Tibial artery (tissue), 4 donors: ENCODE results near the gene CDK5.
"Not testable (repeated sequence)": the region's sequence is repeated elsewhere in the genome, so short reads cannot be mapped to it uniquely, and the experiment has no call there.

Source experiments
- DNase-seq, 2 donors: peaks; one replicate each; pipeline ENCODE4 v3.0.0-alpha.2; 2019
- H3K27ac ChIP-seq, 2 donors: fragments of 200-600 bp; sonication (generic) in 1 of 2; 1 replicate in 1 of 2; 2 replicates in 1 of 2; pipeline ENCODE4 v1.5.1; 2018 to 2019; ENCODE audit warnings: mild to moderate bottlenecking in 1 of 2
- H3K27me3 ChIP-seq, 2 donors: fragments of 200-600 bp; sonication (generic) in 1 of 2; one replicate each; pipeline versions ENCODE4 v1.5.1 to v1.6.0; 2016 to 2019
- H3K36me3 ChIP-seq, 3 donors: fragments of 200-600 bp; sonication (generic) in 2 of 3; one replicate each; pipeline ENCODE4 v1.5.1; 2016 to 2019; ENCODE audit warnings: mild to moderate bottlenecking in 2 of 3
- H3K4me1 ChIP-seq, 4 donors: fragments of 200-600 bp; sonication (generic) in 2 of 4; 1 replicate in 3 of 4; 2 replicates in 1 of 4; pipeline ENCODE4 v1.5.1; 2016 to 2019
- H3K4me3 ChIP-seq, 2 donors: fragments of 200-600 bp; sonication (generic) in 1 of 2; 1 replicate in 1 of 2; 2 replicates in 1 of 2; pipeline ENCODE4 v1.5.1; 2018 to 2019; ENCODE audit warnings: mild to moderate bottlenecking in 2 of 2
- H3K9me3 ChIP-seq, 3 donors: fragments of 200-600 bp; sonication (generic) in 1 of 3; one replicate each; pipeline ENCODE4 v1.5.1; 2016 to 2019
- CTCF ChIP-seq, 2 experiments: fragments of 200-600 bp in 1 of 2; fragments of 450-650 bp in 1 of 2; IDR thresholded peaks; one replicate each; pipeline ENCODE4 v1.5.1; 2017 to 2019; ENCODE audit warnings: antibody characterized with exemption in 2 of 2, mild to moderate bottlenecking in 1 of 2, moderate library complexity in 1 of 2
- intact Hi-C: fragments of 100-400 bp; cut with DNase I; formaldehyde crosslinking; loops from one replicate; pipeline ENCODE4 v1.15.0; 2023; ENCODE audit warnings: low total_unique reads

CDK5 gene

GRCh38 chr7:151012031-151012692 is 45.5 kb downstream of the CDK5 start:
- TF ChIP-seq CTCF (IDR thresholded peaks at IDR 0.05): no peak
- no peak overlapping the region for H3K4me3 ChIP-seq
- peaks cover 0 to 29% (median 14%) of the 10 kb centered on the region in 4 donors for H3K4me1 ChIP-seq
- DNase-seq: no peak
- intact Hi-C loops: loop anchor here (10.0 kb wide), 1 partner anchor 103 kb away; no protein-coding TSS in a partner anchor
- no peak overlapping the region for H3K27ac ChIP-seq
- H3K36me3 ChIP-seq: no peaks in the 10 kb centered on the region
- peaks cover 0 to 94% of the 10 kb centered on the region in 2 donors for H3K27me3 ChIP-seq
- no peaks in the 10 kb centered on the region for H3K9me3 ChIP-seq

- not testable (repeated sequence) for H3K4me3 ChIP-seq, DNase-seq, H3K9me3 ChIP-seq, H3K27ac ChIP-seq, H3K36me3 ChIP-seq
- H3K4me1 ChIP-seq: peaks cover 0 to 29% (median 14%) of the 10 kb centered on the region in 4 donors
- intact Hi-C loops: loop anchor here (10.0 kb wide), 1 partner anchor 103 kb away; no protein-coding TSS in a partner anchor
- peaks cover 0 to 92% of the 10 kb centered on the region in 2 donors for H3K27me3 ChIP-seq
These were observed 46.1 kb downstream of the CDK5 start for GRCh38 chr7:151011616-151012015.

GRCh38 chr7:151011097-151011409 is 46.6 kb downstream of the CDK5 start:
- no peak for DNase-seq
- no peak overlapping the region for H3K4me3 ChIP-seq
- no peaks in the 10 kb centered on the region for H3K36me3 ChIP-seq
- H3K4me1 ChIP-seq: peaks cover 0 to 29% (median 14%) of the 10 kb centered on the region in 4 donors
- intact Hi-C loops: loop anchor here (10.0 kb wide), 1 partner anchor 104 kb away; no protein-coding TSS in a partner anchor
- peaks cover 0 to 87% of the 10 kb centered on the region in 2 donors for H3K27me3 ChIP-seq
- H3K27ac ChIP-seq: no peak overlapping the region
- H3K9me3 ChIP-seq: no peaks in the 10 kb centered on the region
- no peak for TF ChIP-seq CTCF (IDR thresholded peaks at IDR 0.05)

- Histone ChIP-seq H3K27ac (no peak overlapping the region), H3K27me3 (peaks cover 0 to 81% of the 10 kb centered on the region in 2 donors), H3K9me3 (no peaks in the 10 kb centered on the region), H3K4me3 (no peak overlapping the region), H3K36me3 (no peaks in the 10 kb centered on the region), H3K4me1 (peaks cover 0 to 29% (median 14%) of the 10 kb centered on the region in 4 donors)
- no peak for DNase-seq
- no peak for TF ChIP-seq CTCF (IDR thresholded peaks at IDR 0.05)
- intact Hi-C loops: loop anchor here (10.0 kb wide), 1 partner anchor 104 kb away; no protein-coding TSS in a partner anchor
These were observed 47.2 kb downstream of the CDK5 start for GRCh38 chr7:151010307-151011096.

GRCh38 chr7:151010037-151010306 is 47.7 kb downstream of the CDK5 start:
- TF ChIP-seq CTCF (IDR thresholded peaks at IDR 0.05): no peak
- Histone ChIP-seq H3K4me3 (no peak overlapping the region), H3K36me3 (no peaks in the 10 kb centered on the region), H3K4me1 (peaks cover 0 to 29% (median 14%) of the 10 kb centered on the region in 4 donors), H3K27me3 (peaks cover 0 to 76% of the 10 kb centered on the region in 2 donors), H3K9me3 (no peaks in the 10 kb centered on the region), H3K27ac (no peak overlapping the region)
- no peak for DNase-seq
- intact Hi-C loops: loop anchor here (10.0 kb wide), 1 partner anchor 105 kb away; no protein-coding TSS in a partner anchor
